GM23248 (cell line): ENCODE data around the gene SLC25A26. TPM values are rescaled to one million over a fixed set of nuclear protein-coding genes. Genes with fewer than 3 reads are reported as not detected.
A peak's percentile ranks its signal among the peaks of the same experiment; 100 is the strongest.

Experiments
- DNase-seq: peaks from one replicate; pipeline ENCODE4 v3.0.0-alpha.2; 2015
- H2AFZ ChIP-seq: fragments of 200-600 bp; sonication (generic); 2 replicates; pipeline ENCODE4 v1.6.1; 2016; ENCODE audit warnings: antibody characterized with exemption
- H3F3A ChIP-seq: fragments of 200-600 bp; sonication (generic); 2 replicates; pipeline ENCODE4 v1.6.1; 2016; ENCODE audit warnings: mild to moderate bottlenecking, antibody characterized with exemption, mixed run types; ENCODE audit not compliant: insufficient read depth
- H3K27ac ChIP-seq: fragments of 200-600 bp; sonication (generic); 2 replicates; pipeline ENCODE4 v1.5.1; 2016; ENCODE audit warnings: mild to moderate bottlenecking
- H3K27me3 ChIP-seq: fragments of 200-600 bp; sonication (generic); replicated peaks from 2 replicates; pipeline ENCODE4 v1.6.1; 2016; ENCODE audit warnings: mild to moderate bottlenecking; ENCODE audit not compliant: insufficient read depth
- H3K36me3 ChIP-seq: fragments of 200-600 bp; sonication (generic); 2 replicates; pipeline ENCODE4 v1.6.1; 2016; ENCODE audit warnings: low read depth, mild to moderate bottlenecking
- H3K4me1 ChIP-seq: fragments of 200-600 bp; sonication (generic); 2 replicates; pipeline ENCODE4 v1.6.1; 2016; ENCODE audit warnings: mild to moderate bottlenecking; ENCODE audit not compliant: insufficient read depth
- H3K4me2 ChIP-seq: fragments of 200-600 bp; sonication (generic); one replicate; pipeline ENCODE4 v1.6.1; 2016; ENCODE audit warnings: mild to moderate bottlenecking; ENCODE audit not compliant: unreplicated experiment
- H3K4me3 ChIP-seq: fragments of 200-600 bp; sonication (generic); 2 replicates; pipeline ENCODE4 v1.5.1; 2016; ENCODE audit warnings: mild to moderate bottlenecking
- H3K79me2 ChIP-seq: fragments of 200-600 bp; sonication (generic); 2 replicates; pipeline ENCODE4 v1.6.1; 2016; ENCODE audit warnings: mild to moderate bottlenecking; ENCODE audit not compliant: insufficient read depth
- H3K9ac ChIP-seq: fragments of 200-600 bp; sonication (generic); 2 replicates; pipeline ENCODE4 v1.6.1; 2016; ENCODE audit warnings: mild to moderate bottlenecking
- H3K9me2 ChIP-seq: fragments of 200-600 bp; sonication (generic); 2 replicates; pipeline ENCODE4 v1.6.1; 2016; ENCODE audit warnings: mixed run types, mild to moderate bottlenecking, moderate library complexity; ENCODE audit not compliant: insufficient read depth
- H3K9me3 ChIP-seq: fragments of 200-600 bp; sonication (generic); one replicate; pipeline ENCODE4 v1.6.1; 2017; ENCODE audit warnings: low read depth
- H4K20me1 ChIP-seq: fragments of 200-600 bp; sonication (generic); 2 replicates; pipeline ENCODE4 v1.6.0; 2016; ENCODE audit not compliant: insufficient read depth
- EZH2 ChIP-seq: fragments of 200-600 bp; sonication (generic); IDR thresholded peaks from 2 replicates; pipeline ENCODE4 v1.6.1; 2018; ENCODE audit warnings: antibody characterized with exemption, mild to moderate bottlenecking; ENCODE audit not compliant: insufficient read depth, poor library complexity, severe bottlenecking
- EZH2phosphoT487 ChIP-seq: fragments of 200-600 bp; sonication (generic); IDR thresholded peaks from 2 replicates; pipeline ENCODE4 v1.6.1; 2018; ENCODE audit warnings: antibody characterized with exemption, moderate library complexity, mild to moderate bottlenecking, low read depth; ENCODE audit not compliant: insufficient read depth
- WGBS, 2 experiments: methylation state at CpG; one replicate each; pipeline ENCODE4 v1.1.6; 2015 to 2017; ENCODE audit warnings: low lambda C conversion rate in 2 of 2, low coverage in 1 of 2; ENCODE audit errors: missing lambda C conversion rate in 2 of 2; 5-methylcytosine and 5-hydroxymethylcytosine counted together
- in situ Hi-C: fragments of 300-500 bp; cut with MboI; formaldehyde crosslinking; loops from 2 replicates; pipeline ENCODE4 v1.15.0; 2020
- polyA plus RNA-seq: library from polyadenylated mRNA; unstranded; fragments of >200 nt; fragmentation: Nextera tagmentation; extraction: Ambion mirVana; gene quantifications from 2 replicates; pipeline ENCODE4 v1.2.1, GENCODE V29; 2016
- total RNA-seq: library from RNA; depleted of rRNA; stranded (reverse); fragments of >200 nt; shearing (Covaris generic); gene quantifications from 2 replicates; pipeline ENCODE4 v1.2.3, GENCODE V29; 2014

SLC25A26 gene
- total and polyA plus RNA-seq, 2 experiments from 2014 or later, result 25.2 to 26.9 TPM

DNA sequence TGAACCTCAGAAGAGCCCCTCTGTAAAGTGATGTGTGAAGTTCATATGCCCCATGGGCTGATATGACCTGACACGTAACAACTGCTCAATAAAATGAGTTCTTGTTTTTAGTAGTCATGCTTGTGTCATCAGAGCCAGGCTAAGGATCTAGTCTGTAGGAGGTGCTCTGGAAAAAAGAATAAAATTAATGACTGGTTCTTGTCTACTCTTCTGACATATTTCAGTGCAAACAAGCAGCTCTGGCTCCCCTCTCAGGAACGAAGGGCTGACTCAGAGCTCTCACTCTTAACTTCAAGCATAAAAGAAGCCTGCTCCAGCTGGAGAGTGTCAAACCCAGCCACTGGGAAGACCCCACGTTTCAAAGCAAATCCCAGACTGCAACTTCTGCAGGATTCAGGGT lies 203.0 kb downstream of the SLC25A26 start:
- Histone ChIP-seq H2AFZ (no peak overlapping the region), H3K4me3 (no peak overlapping the region), H3K4me2 (peak overlapping the region; percentile 51), H3K36me3 (no peaks in the 10 kb centered on the region), H3K27ac (peak overlapping the region; percentile 60), H3K27me3 (no peaks in the 10 kb centered on the region), H3K79me2 (no peaks in the 10 kb centered on the region), H3F3A (peaks cover 13% of the 10 kb centered on the region), H4K20me1 (no peaks in the 10 kb centered on the region), H3K9me2 (no peaks in the 10 kb centered on the region), H3K9me3 (no peaks in the 10 kb centered on the region), H3K4me1 (peaks cover 20% of the 10 kb centered on the region), H3K9ac (no peak overlapping the region)
- 0 to 5% methylated on average over 3 of the region's 3 CpGs for WGBS, 2 experiments
- in situ Hi-C loops, result no loop called here
- peak; percentile 88 for DNase-seq
- TF ChIP-seq EZH2phosphoT487 (no peak), EZH2 (no peak)

- Histone ChIP-seq H3K4me3 (no peak overlapping the region), H2AFZ (no peak overlapping the region), H3K4me1 (peaks cover 26% of the 10 kb centered on the region), H3K9ac (no peak overlapping the region), H3K9me2 (no peaks in the 10 kb centered on the region), H3F3A (peaks cover 13% of the 10 kb centered on the region), H4K20me1 (no peaks in the 10 kb centered on the region), H3K27me3 (no peaks in the 10 kb centered on the region), H3K9me3 (no peaks in the 10 kb centered on the region), H3K27ac (no peak overlapping the region), H3K4me2 (no peak overlapping the region), H3K36me3 (no peaks in the 10 kb centered on the region), H3K79me2 (no peaks in the 10 kb centered on the region)
- no peak for TF ChIP-seq EZH2phosphoT487
- TF ChIP-seq EZH2, result no peak
- DNase-seq, result no peak
- WGBS, 2 experiments, result 84 to 93% methylated on average over 5 of the region's 5 CpGs
- in situ Hi-C loops, result no loop called here
Measured at GRCh38 chr3:66425032-66425431, 204.2 kb downstream of the SLC25A26 start.

DNA sequence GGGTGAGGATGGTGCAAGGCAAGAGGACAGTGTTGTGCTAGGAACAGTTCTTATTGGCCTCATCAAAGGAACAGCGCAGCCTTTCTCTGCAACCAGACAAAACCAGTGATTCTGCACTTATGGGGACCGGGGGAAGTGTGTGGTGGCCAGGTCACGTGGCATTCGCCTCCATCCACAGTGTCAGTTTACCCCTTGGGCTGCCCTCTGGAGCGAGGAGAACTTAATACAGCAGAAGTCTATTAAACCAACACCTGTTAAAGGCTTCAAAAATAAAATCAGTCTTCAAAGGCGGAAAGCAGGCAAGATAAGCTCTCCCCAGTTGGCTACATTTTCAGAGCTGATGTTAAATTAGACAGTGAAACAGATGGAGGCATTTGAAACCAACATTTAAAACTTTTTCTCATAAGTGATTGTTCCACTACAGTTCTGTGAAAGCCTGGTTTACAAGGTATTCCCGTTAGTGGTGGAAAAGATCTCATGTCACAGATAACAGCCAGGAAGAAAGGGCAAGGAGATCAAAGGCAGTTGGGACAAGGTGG lies 204.8 kb downstream of the SLC25A26 start:
- 92 to 96% methylated on average over 7 of the region's 7 CpGs for WGBS, 2 experiments
- Histone ChIP-seq H3K27me3 (no peaks in the 10 kb centered on the region), H3K4me2 (no peak overlapping the region), H3F3A (peaks cover 13% of the 10 kb centered on the region), H3K9me2 (no peaks in the 10 kb centered on the region), H3K27ac (no peak overlapping the region), H3K9ac (no peak overlapping the region), H3K79me2 (no peaks in the 10 kb centered on the region), H2AFZ (no peak overlapping the region), H3K4me1 (peaks cover 26% of the 10 kb centered on the region), H3K36me3 (no peaks in the 10 kb centered on the region), H3K4me3 (no peak overlapping the region), H4K20me1 (no peaks in the 10 kb centered on the region), H3K9me3 (no peaks in the 10 kb centered on the region)
- in situ Hi-C loops, result no loop called here
- DNase-seq, result no peak
- TF ChIP-seq EZH2phosphoT487 (no peak), EZH2 (no peak)

DNA sequence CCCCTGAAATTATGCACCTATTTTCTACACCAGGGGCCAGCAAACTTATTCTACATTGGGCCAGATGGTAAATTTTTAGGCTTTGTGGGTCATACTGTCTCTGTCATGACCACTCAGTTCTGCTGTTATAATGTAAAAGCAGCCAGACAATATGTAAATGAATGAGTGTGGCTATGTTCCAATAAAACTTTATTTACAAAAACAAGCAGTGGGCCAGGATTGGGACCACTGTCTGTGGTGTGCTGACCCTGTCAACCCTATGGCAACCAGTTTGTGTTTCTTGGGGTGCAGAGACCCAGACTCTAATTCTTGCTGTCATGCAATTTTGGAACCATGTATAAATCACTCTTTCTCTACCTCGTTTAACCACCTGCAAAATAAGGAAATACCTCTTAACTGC lies 205.3 kb downstream of the SLC25A26 start:
- no peaks in the 10 kb centered on the region for H3K27me3 ChIP-seq
- H3K4me2 ChIP-seq, result no peak overlapping the region
- no peak overlapping the region for H3K4me3 ChIP-seq
- H3K79me2 ChIP-seq, result no peaks in the 10 kb centered on the region
- H3K9ac ChIP-seq, result no peak overlapping the region
- peaks cover 31% of the 10 kb centered on the region for H3K4me1 ChIP-seq
- H3K9me3 ChIP-seq, result no peaks in the 10 kb centered on the region
- no peak overlapping the region for H3K27ac ChIP-seq
- H3K9me2 ChIP-seq, result no peaks in the 10 kb centered on the region
- DNase-seq, result no peak
- no peak overlapping the region for H2AFZ ChIP-seq
- no peaks in the 10 kb centered on the region for H4K20me1 ChIP-seq
- H3K36me3 ChIP-seq, result no peaks in the 10 kb centered on the region
- no peak for TF ChIP-seq EZH2phosphoT487
- no peak for TF ChIP-seq EZH2
- H3F3A ChIP-seq, result peaks cover 13% of the 10 kb centered on the region
- 92 to 94% methylated on average over 1 of the region's 1 CpG for WGBS, 2 experiments
- in situ Hi-C loops, result no loop called here

DNA sequence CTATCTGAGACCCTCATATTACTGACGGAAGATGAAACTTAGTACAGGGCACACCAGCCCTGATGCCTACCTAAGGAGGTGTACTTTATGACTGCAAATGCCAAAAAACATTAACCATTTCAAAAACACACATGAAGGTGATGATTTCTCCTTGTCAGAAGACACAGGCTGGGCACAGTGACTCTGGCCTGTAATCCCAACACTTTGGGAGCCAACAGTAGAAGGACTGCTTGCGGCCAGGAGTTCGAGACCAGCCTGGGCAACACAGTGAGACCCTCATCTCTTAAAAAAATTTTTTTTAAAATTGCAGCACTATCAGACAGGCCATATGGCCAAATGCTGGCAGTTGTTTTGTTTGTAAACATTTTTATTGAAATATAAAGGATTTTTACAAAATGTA lies 206.6 kb downstream of the SLC25A26 start:
- no peak for DNase-seq
- Histone ChIP-seq H3K4me3 (no peak overlapping the region), H3K9me3 (no peaks in the 10 kb centered on the region), H3F3A (peaks cover 13% of the 10 kb centered on the region), H3K4me1 (peaks cover 38% of the 10 kb centered on the region), H3K9me2 (no peaks in the 10 kb centered on the region), H3K9ac (no peak overlapping the region), H3K79me2 (no peaks in the 10 kb centered on the region), H2AFZ (no peak overlapping the region), H3K36me3 (no peaks in the 10 kb centered on the region), H3K27me3 (no peaks in the 10 kb centered on the region), H4K20me1 (no peaks in the 10 kb centered on the region), H3K4me2 (no peak overlapping the region), H3K27ac (no peak overlapping the region)
- WGBS, 2 experiments, result 96 to 98% methylated on average over 3 of the region's 3 CpGs
- in situ Hi-C loops, result no loop called here
- TF ChIP-seq EZH2, result no peak
- no peak for TF ChIP-seq EZH2phosphoT487
